Neutrophil (primary cell): ENCODE data around the gene CLEC2B.

Experiments used
- H3K27ac ChIP-seq: fragments of 200-600 bp; sonication (generic); 2 replicates; pipeline ENCODE4 v1.5.1; 2016; ENCODE audit warnings: mild to moderate bottlenecking, moderate library complexity
- H3K27me3 ChIP-seq: fragments of 200-600 bp; sonication (generic); 2 replicates; pipeline ENCODE4 v1.6.0; 2016; ENCODE audit warnings: mild to moderate bottlenecking
- H3K36me3 ChIP-seq: fragments of 200-600 bp; sonication (generic); 2 replicates; pipeline ENCODE4 v1.5.1; 2017
- H3K4me1 ChIP-seq, 2 experiments: fragments of 200-600 bp in 1 of 2; sonication (generic) in 1 of 2; 1 replicate in 1 of 2; 2 replicates in 1 of 2; pipeline versions ENCODE4 v1.5.1 to v1.6.1; 2013 to 2016; ENCODE audit warnings: low read depth in 1 of 2, low read length in 1 of 2, mild to moderate bottlenecking in 1 of 2, moderate library complexity in 1 of 2; ENCODE audit not compliant: control insufficient read depth in 1 of 2, insufficient read depth in 1 of 2
- H3K4me3 ChIP-seq, 2 experiments: fragments of 200-600 bp in 1 of 2; sonication (generic) in 1 of 2; 1 replicate in 1 of 2; 2 replicates in 1 of 2; pipeline ENCODE4 v1.5.1; 2013 to 2016; ENCODE audit warnings: low read depth in 1 of 2, low read length in 1 of 2, mild to moderate bottlenecking in 1 of 2, moderate library complexity in 1 of 2
- H3K9me3 ChIP-seq: fragments of 200-600 bp; sonication (generic); 2 replicates; pipeline ENCODE4 v1.5.1; 2016
- TF ChIP-seq, protein P1 (sequence below): fragments of 200-600 bp; sonication (generic); IDR thresholded peaks from 2 replicates; pipeline ENCODE4 v1.5.1; 2016; ENCODE audit warnings: antibody characterized with exemption

The CLEC2B gene

DNA sequence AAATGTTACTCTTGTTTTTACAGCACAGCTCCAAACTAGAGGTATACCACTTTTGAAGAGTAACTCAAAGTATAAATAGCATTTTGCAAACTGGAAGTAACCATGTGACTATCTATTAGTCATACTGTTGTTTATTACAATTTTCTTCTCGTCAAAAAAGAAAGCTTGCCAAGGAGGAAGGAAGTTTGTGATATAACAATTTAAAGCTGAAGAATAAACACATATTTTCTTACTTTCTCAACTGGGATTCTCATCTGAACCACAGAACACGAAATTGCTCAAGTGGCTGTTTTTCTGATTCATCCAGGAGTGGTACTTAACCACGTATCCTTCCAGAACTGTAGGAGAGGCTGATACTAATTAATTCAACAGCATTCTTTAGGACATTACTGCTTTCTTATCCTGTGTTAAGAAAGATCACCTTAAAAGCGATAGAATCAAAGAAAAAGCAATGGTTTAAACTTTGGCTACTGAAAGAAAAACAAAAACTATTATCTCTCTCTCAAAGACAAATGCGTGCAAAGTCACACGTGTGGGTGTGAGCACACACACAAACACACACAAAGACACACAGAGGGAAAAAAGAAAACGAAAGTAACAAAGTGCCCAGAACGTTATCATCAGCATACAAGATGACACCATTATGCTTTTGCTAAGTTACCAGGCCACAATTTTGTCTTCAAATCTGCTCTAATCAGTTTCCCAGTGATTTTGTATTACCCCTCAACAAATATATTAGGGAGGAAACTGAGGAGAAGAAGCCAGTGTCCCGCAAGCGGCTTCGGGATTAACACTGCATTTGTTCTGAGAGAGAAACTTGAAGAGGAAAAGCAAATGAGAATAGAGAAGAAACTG is at the start of gene CLEC2B:
CLEC2B (minus strand) TSS at position 48 of the 855 bp plus-strand sequence.
- Histone ChIP-seq H3K27ac (peak within 1 kb of the TSS; percentile 92), H3K4me3 (peak within 1 kb of the TSS; percentile 61 to 65), H3K36me3 (no peaks in the 10 kb centered on the region), H3K9me3 (no peaks in the 10 kb centered on the region), H3K4me1 (peaks cover 8 to 36% of the 10 kb centered on the region in 2 experiments), H3K27me3 (no peaks in the 10 kb centered on the region)
- TF ChIP-seq, protein P1, sequence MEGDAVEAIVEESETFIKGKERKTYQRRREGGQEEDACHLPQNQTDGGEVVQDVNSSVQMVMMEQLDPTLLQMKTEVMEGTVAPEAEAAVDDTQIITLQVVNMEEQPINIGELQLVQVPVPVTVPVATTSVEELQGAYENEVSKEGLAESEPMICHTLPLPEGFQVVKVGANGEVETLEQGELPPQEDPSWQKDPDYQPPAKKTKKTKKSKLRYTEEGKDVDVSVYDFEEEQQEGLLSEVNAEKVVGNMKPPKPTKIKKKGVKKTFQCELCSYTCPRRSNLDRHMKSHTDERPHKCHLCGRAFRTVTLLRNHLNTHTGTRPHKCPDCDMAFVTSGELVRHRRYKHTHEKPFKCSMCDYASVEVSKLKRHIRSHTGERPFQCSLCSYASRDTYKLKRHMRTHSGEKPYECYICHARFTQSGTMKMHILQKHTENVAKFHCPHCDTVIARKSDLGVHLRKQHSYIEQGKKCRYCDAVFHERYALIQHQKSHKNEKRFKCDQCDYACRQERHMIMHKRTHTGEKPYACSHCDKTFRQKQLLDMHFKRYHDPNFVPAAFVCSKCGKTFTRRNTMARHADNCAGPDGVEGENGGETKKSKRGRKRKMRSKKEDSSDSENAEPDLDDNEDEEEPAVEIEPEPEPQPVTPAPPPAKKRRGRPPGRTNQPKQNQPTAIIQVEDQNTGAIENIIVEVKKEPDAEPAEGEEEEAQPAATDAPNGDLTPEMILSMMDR: no peak

DNA sequence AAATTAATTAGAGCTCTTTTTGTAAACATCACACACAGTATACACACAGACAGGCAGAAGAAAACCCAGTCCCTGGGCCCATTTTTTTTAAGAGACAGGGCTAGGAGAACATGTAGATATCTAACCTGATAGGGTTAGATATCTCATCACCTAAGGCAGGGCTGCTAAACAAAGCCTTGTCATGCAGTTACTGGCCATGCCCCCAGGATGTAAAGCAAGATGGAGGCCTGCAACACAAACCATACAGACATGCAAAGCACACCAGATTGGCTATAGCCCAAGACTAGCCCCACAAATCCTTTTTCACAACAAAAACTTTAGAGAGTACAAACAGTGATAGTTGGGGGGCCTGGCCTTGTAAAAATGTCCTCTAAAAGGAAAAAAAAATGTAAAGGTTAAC is 42.6 kb upstream of the CLEC2B start:
- Histone ChIP-seq H3K4me1 (no peaks in the 10 kb centered on the region), H3K4me3 (no peak overlapping the region), H3K27ac (no peak overlapping the region), H3K36me3 (no peaks in the 10 kb centered on the region), H3K9me3 (peaks cover 22% of the 10 kb centered on the region), H3K27me3 (no peaks in the 10 kb centered on the region)
- TF ChIP-seq, protein P1: no peak

- no peak overlapping the region for H3K4me3 ChIP-seq
Measured at GRCh38 chr12:9910716-9911421, 41.7 kb upstream of the CLEC2B start.

GRCh38 chr12:9909724-9910123 is 40.6 kb upstream of the CLEC2B start:
- no peak overlapping the region for H3K4me3 ChIP-seq
- H3K27ac ChIP-seq: no peak overlapping the region
- H3K4me1 ChIP-seq: no peaks in the 10 kb centered on the region
- TF ChIP-seq, protein P1: no peak
- H3K36me3 ChIP-seq: no peaks in the 10 kb centered on the region
- H3K27me3 ChIP-seq: no peaks in the 10 kb centered on the region
- peaks cover 22% of the 10 kb centered on the region for H3K9me3 ChIP-seq

More at GRCh38 chr12:9910716-9911421, 41.7 kb upstream of the CLEC2B start:
- H3K9me3 ChIP-seq: peaks cover 22% of the 10 kb centered on the region
- no peaks in the 10 kb centered on the region for H3K27me3 ChIP-seq
- H3K36me3 ChIP-seq: no peaks in the 10 kb centered on the region
- H3K27ac ChIP-seq: no peak overlapping the region
- TF ChIP-seq, protein P1: no peak
- no peaks in the 10 kb centered on the region for H3K4me1 ChIP-seq

- Histone ChIP-seq H3K27ac (no peak overlapping the region), H3K4me1 (no peaks in the 10 kb centered on the region), H3K4me3 (no peak overlapping the region), H3K27me3 (no peaks in the 10 kb centered on the region), H3K36me3 (no peaks in the 10 kb centered on the region), H3K9me3 (peaks cover 22% of the 10 kb centered on the region)
- TF ChIP-seq, protein P1: no peak
Measured at GRCh38 chr12:9908350-9908749, 39.2 kb upstream of the CLEC2B start.
